AG04449 (cell line): ENCODE results near the gene CTNNA2.

ENCODE experiments used
- CTCF ChIA-PET: fragments of 350-600 bp; formaldehyde crosslinking; extraction: SDS; loops from one replicate; lab custom pipeline; 2021; ENCODE audit warnings: antibody characterized with exemption; lab: Yijun Ruan, JAX
- POLR2A ChIA-PET: fragments of 400-600, 350-600 bp; formaldehyde crosslinking; extraction: SDS; loops from one replicate; lab custom pipeline; 2020; ENCODE audit warnings: antibody characterized with exemption, inconsistent platforms; lab: Yijun Ruan, JAX
- DNase-seq: peaks from one replicate; pipeline ENCODE4 v3.0.0-alpha.2; 2010; ENCODE audit warnings: low read depth, low spot score
- H3K4me3 ChIP-seq: 2 replicates; pipeline ENCODE4 v1.5.1; 2011; ENCODE audit warnings: low read depth, mild to moderate bottlenecking, control low read depth, low read length
- CTCF ChIP-seq: IDR thresholded peaks from one replicate; pipeline ENCODE4 v1.5.1; 2011; ENCODE audit warnings: mild to moderate bottlenecking, moderate library complexity, low read length, control low read depth, inconsistent platforms; ENCODE audit not compliant: insufficient read depth; ENCODE audit errors: missing control alignments

The CTNNA2 gene

GRCh38 chr2:79620679-79621078 lies 107.8 kb downstream of the CTNNA2 start:
- no peak for DNase-seq
- no peak overlapping the region for H3K4me3 ChIP-seq
- TF ChIP-seq CTCF = no peak
- ChIA-PET CTCF (no interaction called here), POLR2A (no interaction called here)

GRCh38 chr2:79621252-79621651 lies 108.4 kb downstream of the CTNNA2 start:
- TF ChIP-seq CTCF = no peak
- H3K4me3 ChIP-seq = no peak overlapping the region
- no peak for DNase-seq
- CTCF ChIA-PET = no interaction called here
- POLR2A ChIA-PET = no interaction called here

GRCh38 chr2:79621755-79622154 lies 108.9 kb downstream of the CTNNA2 start:
- DNase-seq = no peak
- H3K4me3 ChIP-seq = no peak overlapping the region
- CTCF ChIA-PET = no interaction called here

GRCh38 chr2:79622508-79622907 lies 109.7 kb downstream of the CTNNA2 start:
- CTCF ChIA-PET = no interaction called here
- TF ChIP-seq CTCF = no peak
- no peak for DNase-seq
- H3K4me3 ChIP-seq = no peak overlapping the region
- POLR2A ChIA-PET = no interaction called here

More at GRCh38 chr2:79621755-79622154, 108.9 kb downstream of the CTNNA2 start:
- POLR2A ChIA-PET = no interaction called here
- TF ChIP-seq CTCF = no peak

GRCh38 chr2:79627237-79627636 lies 114.4 kb downstream of the CTNNA2 start:
- POLR2A ChIA-PET = no interaction called here
- TF ChIP-seq CTCF = no peak
- H3K4me3 ChIP-seq = no peak overlapping the region
- DNase-seq = no peak
- CTCF ChIA-PET = no interaction called here

- ChIA-PET CTCF (no interaction called here), POLR2A (no interaction called here)
- DNase-seq = no peak
Observed at GRCh38 chr2:79630060-79630459, 117.2 kb downstream of the CTNNA2 start.

More at GRCh38 chr2:79630060-79630459, 117.2 kb downstream of the CTNNA2 start:
- no peak for TF ChIP-seq CTCF
- no peak overlapping the region for H3K4me3 ChIP-seq
